ENCODE results near the gene PAX7. TPM values are rescaled to one million over a fixed set of nuclear protein-coding genes. Genes with fewer than 3 reads are reported as not detected.

The PAX7 gene
- total RNA-seq, 1 experiment from 2014 or later: 0.07 TPM

- Histone ChIP-seq H3K36me3 (ENCODE audit: insufficient read depth, low read length) (no peaks in the 10 kb centered on the region), H3K9ac (ENCODE audit: low read length) (no peak overlapping the region), H3K9me3 (ENCODE audit: low read length) (no peaks in the 10 kb centered on the region), H3K27ac (ENCODE audit: low read length) (no peak overlapping the region), H3K4me2 (ENCODE audit: low read depth, low read length, poor library complexity, severe bottlenecking) (no peak overlapping the region), H3K27me3 (ENCODE audit: low read length) (no peaks in the 10 kb centered on the region), H3K4me3 (ENCODE audit: low read length) (no peak overlapping the region), H3K4me1 (ENCODE audit: low read length) (peaks cover 4% of the 10 kb centered on the region), H3K9me2 (replicated peaks; ENCODE audit: insufficient read depth, low read length) (no peaks in the 10 kb centered on the region), H4K20me1 (ENCODE audit: insufficient read depth, low read depth, low read length) (no peaks in the 10 kb centered on the region), H3K79me2 (ENCODE audit: low read length) (no peaks in the 10 kb centered on the region), H2AFZ (ENCODE audit: low read length) (no peak overlapping the region)
- DNase-seq: no peak
Observed at GRCh38 chr1:18787825-18788385, 157.3 kb downstream of the PAX7 start.

- H3K4me1 ChIP-seq (ENCODE audit: low read length): peaks cover 4% of the 10 kb centered on the region
- H3K4me3 ChIP-seq (ENCODE audit: low read length): no peak overlapping the region
- H3K27ac ChIP-seq (ENCODE audit: low read length): no peak overlapping the region
- H2AFZ ChIP-seq (ENCODE audit: low read length): no peak overlapping the region
- H3K79me2 ChIP-seq (ENCODE audit: low read length): no peaks in the 10 kb centered on the region
- no peaks in the 10 kb centered on the region for H3K36me3 ChIP-seq (ENCODE audit: insufficient read depth, low read length)
- no peak for DNase-seq
- H3K9ac ChIP-seq (ENCODE audit: low read length): no peak overlapping the region
- H4K20me1 ChIP-seq (ENCODE audit: insufficient read depth, low read depth, low read length): no peaks in the 10 kb centered on the region
- no peaks in the 10 kb centered on the region for H3K27me3 ChIP-seq (ENCODE audit: low read length)
- H3K9me2 ChIP-seq (replicated peaks; ENCODE audit: insufficient read depth, low read length): no peaks in the 10 kb centered on the region
- no peak overlapping the region for H3K4me2 ChIP-seq (ENCODE audit: low read depth, low read length, poor library complexity, severe bottlenecking)
- no peaks in the 10 kb centered on the region for H3K9me3 ChIP-seq (ENCODE audit: low read length)
Observed at GRCh38 chr1:18789246-18789645, 158.6 kb downstream of the PAX7 start.

GRCh38 chr1:18792747-18793146 lies 162.1 kb downstream of the PAX7 start:
- Histone ChIP-seq H3K9ac (ENCODE audit: low read length) (no peak overlapping the region), H3K27me3 (ENCODE audit: low read length) (no peaks in the 10 kb centered on the region), H3K9me3 (ENCODE audit: low read length) (no peaks in the 10 kb centered on the region), H2AFZ (ENCODE audit: low read length) (no peak overlapping the region), H3K4me3 (ENCODE audit: low read length) (no peak overlapping the region), H3K36me3 (ENCODE audit: insufficient read depth, low read length) (no peaks in the 10 kb centered on the region), H3K9me2 (replicated peaks; ENCODE audit: insufficient read depth, low read length) (no peaks in the 10 kb centered on the region), H3K4me1 (ENCODE audit: low read length) (peaks cover 4% of the 10 kb centered on the region), H3K4me2 (ENCODE audit: low read depth, low read length, poor library complexity, severe bottlenecking) (no peak overlapping the region), H3K27ac (ENCODE audit: low read length) (no peak overlapping the region), H3K79me2 (ENCODE audit: low read length) (no peaks in the 10 kb centered on the region), H4K20me1 (ENCODE audit: insufficient read depth, low read depth, low read length) (no peaks in the 10 kb centered on the region)
- no peak for DNase-seq

- Histone ChIP-seq H3K9me3 (ENCODE audit: low read length) (no peaks in the 10 kb centered on the region), H3K36me3 (ENCODE audit: insufficient read depth, low read length) (no peaks in the 10 kb centered on the region), H3K79me2 (ENCODE audit: low read length) (no peaks in the 10 kb centered on the region), H4K20me1 (ENCODE audit: insufficient read depth, low read depth, low read length) (no peaks in the 10 kb centered on the region), H3K4me2 (ENCODE audit: low read depth, low read length, poor library complexity, severe bottlenecking) (no peak overlapping the region), H3K9me2 (replicated peaks; ENCODE audit: insufficient read depth, low read length) (no peaks in the 10 kb centered on the region), H2AFZ (ENCODE audit: low read length) (no peak overlapping the region), H3K9ac (ENCODE audit: low read length) (no peak overlapping the region), H3K27me3 (ENCODE audit: low read length) (no peaks in the 10 kb centered on the region), H3K4me1 (ENCODE audit: low read length) (peaks cover 4% of the 10 kb centered on the region), H3K4me3 (ENCODE audit: low read length) (no peak overlapping the region), H3K27ac (ENCODE audit: low read length) (no peak overlapping the region)
- DNase-seq: no peak
Observed at GRCh38 chr1:18793164-18793563, 162.5 kb downstream of the PAX7 start.

- H3K9me2 ChIP-seq (replicated peaks; ENCODE audit: insufficient read depth, low read length): no peaks in the 10 kb centered on the region
Observed at GRCh38 chr1:18794051-18794450, 163.4 kb downstream of the PAX7 start.

GRCh38 chr1:18794561-18794960 lies 163.9 kb downstream of the PAX7 start:
- Histone ChIP-seq H3K79me2 (ENCODE audit: low read length) (no peaks in the 10 kb centered on the region), H3K4me3 (ENCODE audit: low read length) (no peak overlapping the region), H4K20me1 (ENCODE audit: insufficient read depth, low read depth, low read length) (no peaks in the 10 kb centered on the region), H2AFZ (ENCODE audit: low read length) (no peak overlapping the region), H3K9me3 (ENCODE audit: low read length) (no peaks in the 10 kb centered on the region), H3K27ac (ENCODE audit: low read length) (no peak overlapping the region), H3K27me3 (ENCODE audit: low read length) (no peaks in the 10 kb centered on the region), H3K9me2 (replicated peaks; ENCODE audit: insufficient read depth, low read length) (no peaks in the 10 kb centered on the region), H3K4me2 (ENCODE audit: low read depth, low read length, poor library complexity, severe bottlenecking) (no peak overlapping the region), H3K36me3 (ENCODE audit: insufficient read depth, low read length) (no peaks in the 10 kb centered on the region), H3K9ac (ENCODE audit: low read length) (no peak overlapping the region), H3K4me1 (ENCODE audit: low read length) (peaks cover 4% of the 10 kb centered on the region)
- DNase-seq: no peak

More at GRCh38 chr1:18794051-18794450, 163.4 kb downstream of the PAX7 start:
- Histone ChIP-seq H3K36me3 (ENCODE audit: insufficient read depth, low read length) (no peaks in the 10 kb centered on the region), H3K27ac (ENCODE audit: low read length) (no peak overlapping the region), H3K79me2 (ENCODE audit: low read length) (no peaks in the 10 kb centered on the region), H3K9ac (ENCODE audit: low read length) (no peak overlapping the region), H2AFZ (ENCODE audit: low read length) (no peak overlapping the region), H3K27me3 (ENCODE audit: low read length) (no peaks in the 10 kb centered on the region), H4K20me1 (ENCODE audit: insufficient read depth, low read depth, low read length) (no peaks in the 10 kb centered on the region), H3K4me3 (ENCODE audit: low read length) (no peak overlapping the region), H3K4me1 (ENCODE audit: low read length) (peaks cover 4% of the 10 kb centered on the region), H3K9me3 (ENCODE audit: low read length) (no peaks in the 10 kb centered on the region), H3K4me2 (ENCODE audit: low read depth, low read length, poor library complexity, severe bottlenecking) (no peak overlapping the region)
- DNase-seq: no peak

- Histone ChIP-seq H2AFZ (ENCODE audit: low read length) (no peak overlapping the region), H4K20me1 (ENCODE audit: insufficient read depth, low read depth, low read length) (no peaks in the 10 kb centered on the region), H3K9me3 (ENCODE audit: low read length) (no peaks in the 10 kb centered on the region), H3K9ac (ENCODE audit: low read length) (no peak overlapping the region), H3K27me3 (ENCODE audit: low read length) (no peaks in the 10 kb centered on the region), H3K9me2 (replicated peaks; ENCODE audit: insufficient read depth, low read length) (no peaks in the 10 kb centered on the region), H3K79me2 (ENCODE audit: low read length) (no peaks in the 10 kb centered on the region), H3K27ac (ENCODE audit: low read length) (no peak overlapping the region), H3K4me2 (ENCODE audit: low read depth, low read length, poor library complexity, severe bottlenecking) (no peak overlapping the region), H3K4me1 (ENCODE audit: low read length) (peaks cover 4% of the 10 kb centered on the region), H3K36me3 (ENCODE audit: insufficient read depth, low read length) (no peaks in the 10 kb centered on the region), H3K4me3 (ENCODE audit: low read length) (no peak overlapping the region)
- no peak for DNase-seq
Observed at GRCh38 chr1:18795002-18795689, 164.5 kb downstream of the PAX7 start.

- Histone ChIP-seq H3K9me2 (replicated peaks; ENCODE audit: insufficient read depth, low read length) (no peaks in the 10 kb centered on the region), H3K27ac (ENCODE audit: low read length) (no peak overlapping the region), H3K79me2 (ENCODE audit: low read length) (no peaks in the 10 kb centered on the region), H3K9me3 (ENCODE audit: low read length) (no peaks in the 10 kb centered on the region), H3K36me3 (ENCODE audit: insufficient read depth, low read length) (no peaks in the 10 kb centered on the region), H3K9ac (ENCODE audit: low read length) (no peak overlapping the region), H4K20me1 (ENCODE audit: insufficient read depth, low read depth, low read length) (no peaks in the 10 kb centered on the region), H2AFZ (ENCODE audit: low read length) (no peak overlapping the region), H3K4me2 (ENCODE audit: low read depth, low read length, poor library complexity, severe bottlenecking) (no peak overlapping the region), H3K4me3 (ENCODE audit: low read length) (no peak overlapping the region), H3K27me3 (ENCODE audit: low read length) (no peaks in the 10 kb centered on the region), H3K4me1 (ENCODE audit: low read length) (peaks cover under 1% of the 10 kb centered on the region)
- DNase-seq: no peak
Observed at GRCh38 chr1:18796950-18797349, 166.3 kb downstream of the PAX7 start.
